Astrocyte of the spinal cord (primary cell): ENCODE measurements around the gene C11orf86.

ENCODE experiments used
- DNase-seq: peaks from one replicate; pipeline ENCODE4 v3.0.0; 2011; ENCODE audit warnings: low read depth, low spot score
- H3K4me3 ChIP-seq: 2 replicates; pipeline ENCODE4 v1.5.1; 2011; ENCODE audit warnings: low read depth, mild to moderate bottlenecking, low read length, moderate library complexity
- CTCF ChIP-seq: IDR thresholded peaks from 2 replicates; pipeline ENCODE4 v1.5.1; 2012; ENCODE audit warnings: low read depth, mild to moderate bottlenecking, low read length, inconsistent platforms
- in situ Hi-C: cut with HindIII; loops from 2 replicates; pipeline ENCODE4 v1.10.0; 2017; ENCODE audit warnings: low sequenced_read_pairs

C11orf86 gene

GRCh38 chr11:66978717-66979116, 3.6 kb downstream of the C11orf86 start:
- in situ Hi-C loops = no loop called here
- DNase-seq = no peak
- TF ChIP-seq CTCF = no peak
- H3K4me3 ChIP-seq = no peak overlapping the region

- H3K4me3 ChIP-seq = no peak overlapping the region
- no peak for DNase-seq
- in situ Hi-C loops = no loop called here
- no peak for TF ChIP-seq CTCF
Measured at GRCh38 chr11:66979336-66979980, 4.4 kb downstream of the C11orf86 start.

- peak; percentile 93 for DNase-seq
- in situ Hi-C loops = no loop called here
Measured at GRCh38 chr11:66981976-66982578, 7.0 kb downstream of the C11orf86 start.

GRCh38 chr11:66983275-66983924, 8.3 kb downstream of the C11orf86 start:
- TF ChIP-seq CTCF = no peak
- no peak for DNase-seq
- H3K4me3 ChIP-seq = no peak overlapping the region
- in situ Hi-C loops = no loop called here

More at GRCh38 chr11:66981976-66982578, 7.0 kb downstream of the C11orf86 start:
- TF ChIP-seq CTCF = no peak
- H3K4me3 ChIP-seq = no peak overlapping the region

GRCh38 chr11:66985508-66986177, 10.5 kb downstream of the C11orf86 start:
- TF ChIP-seq CTCF = no peak
- no peak overlapping the region for H3K4me3 ChIP-seq
- in situ Hi-C loops = no loop called here
- no peak for DNase-seq

- DNase-seq = no peak
- no peak overlapping the region for H3K4me3 ChIP-seq
- in situ Hi-C loops = no loop called here
- TF ChIP-seq CTCF = no peak
Measured at GRCh38 chr11:66986178-66986545, 11.1 kb downstream of the C11orf86 start.
